ENCODE results near the gene GJD4.

Gene GJD4

DNA sequence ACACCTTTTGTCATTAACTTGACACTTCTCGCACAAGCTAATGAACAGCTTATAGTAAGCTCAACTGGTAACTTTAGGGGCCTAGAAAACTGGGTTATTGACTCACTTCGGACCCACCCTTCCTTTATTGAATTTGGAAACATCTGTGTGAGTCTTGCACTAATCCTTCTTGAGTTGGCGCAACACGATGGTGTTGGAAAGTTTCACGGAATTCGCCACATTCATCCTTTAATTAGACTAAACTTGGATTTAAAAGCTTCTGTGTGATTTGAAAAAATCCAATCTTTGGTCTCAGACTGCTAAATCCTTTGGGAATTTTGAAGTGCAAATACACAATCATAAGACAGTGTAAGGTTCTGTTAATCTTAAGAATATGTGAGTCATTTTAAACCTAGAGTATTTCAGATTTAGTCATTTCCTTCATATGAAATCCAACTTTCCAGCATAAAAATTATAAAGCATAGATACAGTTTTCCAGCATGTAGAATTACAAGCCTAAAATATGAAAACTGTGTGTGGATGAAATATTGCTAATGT lies 21.9 kb downstream of the GJD4 start:
- DNase-seq (ENCODE audit: low read depth in 2 of 2): no peak

GRCh38 chr10:35631404-35631803 lies 26.3 kb downstream of the GJD4 start:
- no peak for DNase-seq (ENCODE audit: low read depth in 2 of 2)

GRCh38 chr10:35632027-35632426 lies 26.9 kb downstream of the GJD4 start:
- no peak for DNase-seq (ENCODE audit: low read depth in 2 of 2)

DNA sequence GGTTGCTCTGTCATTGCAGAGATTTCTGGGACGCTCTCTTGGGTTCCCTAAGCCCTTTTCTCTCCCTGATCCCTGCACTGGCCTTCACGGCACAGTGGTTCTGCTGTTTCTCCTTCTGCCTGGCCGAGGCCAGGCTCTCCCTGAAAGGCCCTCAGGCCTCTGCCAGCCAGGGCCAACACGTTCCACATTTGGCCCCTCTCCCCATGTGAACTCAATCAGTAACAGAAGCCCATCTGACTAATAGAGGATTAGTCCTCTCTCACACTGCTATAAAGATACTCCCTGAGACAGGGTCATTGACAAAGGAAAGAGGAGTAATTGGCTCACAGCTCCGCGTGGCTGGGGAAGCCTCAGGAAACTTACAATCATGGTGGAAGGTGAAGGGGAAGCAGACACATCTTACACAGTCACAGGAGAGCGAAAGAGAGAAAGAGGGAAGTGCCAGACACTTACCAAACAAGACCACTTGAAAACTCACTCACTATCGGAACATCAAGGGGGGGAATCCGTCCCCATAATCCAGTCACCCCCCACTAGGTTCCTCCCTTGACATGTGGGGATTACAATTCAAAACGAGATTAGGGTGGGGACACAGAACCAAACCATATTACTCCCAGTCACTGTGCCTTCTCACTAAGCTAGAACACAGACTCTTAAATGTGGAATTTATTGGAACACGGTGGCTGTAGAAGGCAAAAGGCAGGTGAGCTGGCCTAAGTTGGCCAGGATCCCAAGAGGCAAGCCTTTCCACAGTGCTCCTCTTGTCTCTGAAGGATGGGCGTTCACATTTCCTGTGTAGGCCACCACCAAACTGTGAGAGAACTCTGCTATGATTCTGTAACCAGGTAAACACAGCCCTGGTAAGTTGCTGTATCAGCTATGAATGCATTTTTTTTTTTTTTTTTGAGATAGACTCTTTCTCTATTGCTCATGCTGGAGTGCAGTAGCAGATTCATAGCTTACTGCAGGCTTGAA lies 28.2 kb downstream of the GJD4 start:
- DNase-seq (ENCODE audit: low read depth in 2 of 2): no peak

DNA sequence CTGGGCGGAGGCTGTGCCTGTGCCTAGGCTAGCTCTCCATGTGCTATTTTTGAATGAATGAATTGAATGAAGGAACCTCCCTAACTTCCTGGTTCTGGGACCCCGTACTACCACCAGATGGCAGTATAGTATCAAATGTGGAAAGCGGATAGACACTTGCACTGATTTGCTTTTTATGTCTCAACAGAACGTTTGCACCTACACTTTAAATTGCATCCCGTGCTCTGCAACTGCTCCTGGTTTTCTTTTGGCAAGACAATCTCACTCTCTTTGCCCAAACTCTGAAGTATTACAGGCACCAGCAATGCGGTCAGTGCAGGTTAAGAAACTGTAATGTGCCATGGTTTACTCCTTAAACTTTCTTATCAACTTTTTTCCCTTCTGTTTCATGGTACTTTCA lies 30.4 kb downstream of the GJD4 start:
- peak in 1 of 2 experiments; percentile 36 for DNase-seq (ENCODE audit: low read depth in 2 of 2)

- no peak for DNase-seq (ENCODE audit: low read depth in 2 of 2)
Observed at GRCh38 chr10:35636956-35637355, 31.8 kb downstream of the GJD4 start.

DNA sequence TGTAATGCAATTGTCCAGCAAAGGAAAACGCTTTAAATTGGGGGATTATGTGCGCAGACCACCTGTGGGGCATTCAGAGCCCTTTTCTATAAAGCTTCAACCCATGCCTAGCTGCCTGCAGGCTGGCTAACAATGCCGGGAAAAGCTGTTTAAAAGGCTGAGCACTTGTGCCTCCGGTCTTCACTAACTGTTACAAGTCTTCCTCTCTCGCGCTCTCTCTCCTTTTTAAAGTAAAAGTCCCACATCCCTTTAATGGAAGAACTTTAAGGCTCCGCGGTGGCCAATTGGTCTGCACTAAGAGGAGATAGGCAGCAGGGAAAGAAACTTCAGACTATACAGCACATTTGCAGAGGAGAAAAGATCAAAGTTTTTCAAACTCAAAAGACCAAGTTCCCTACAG lies 32.3 kb downstream of the GJD4 start:
- DNase-seq (ENCODE audit: low read depth in 2 of 2): no peak

- no peak for DNase-seq (ENCODE audit: low read depth in 2 of 2)
Observed at GRCh38 chr10:35638101-35638500, 33.0 kb downstream of the GJD4 start.

DNA sequence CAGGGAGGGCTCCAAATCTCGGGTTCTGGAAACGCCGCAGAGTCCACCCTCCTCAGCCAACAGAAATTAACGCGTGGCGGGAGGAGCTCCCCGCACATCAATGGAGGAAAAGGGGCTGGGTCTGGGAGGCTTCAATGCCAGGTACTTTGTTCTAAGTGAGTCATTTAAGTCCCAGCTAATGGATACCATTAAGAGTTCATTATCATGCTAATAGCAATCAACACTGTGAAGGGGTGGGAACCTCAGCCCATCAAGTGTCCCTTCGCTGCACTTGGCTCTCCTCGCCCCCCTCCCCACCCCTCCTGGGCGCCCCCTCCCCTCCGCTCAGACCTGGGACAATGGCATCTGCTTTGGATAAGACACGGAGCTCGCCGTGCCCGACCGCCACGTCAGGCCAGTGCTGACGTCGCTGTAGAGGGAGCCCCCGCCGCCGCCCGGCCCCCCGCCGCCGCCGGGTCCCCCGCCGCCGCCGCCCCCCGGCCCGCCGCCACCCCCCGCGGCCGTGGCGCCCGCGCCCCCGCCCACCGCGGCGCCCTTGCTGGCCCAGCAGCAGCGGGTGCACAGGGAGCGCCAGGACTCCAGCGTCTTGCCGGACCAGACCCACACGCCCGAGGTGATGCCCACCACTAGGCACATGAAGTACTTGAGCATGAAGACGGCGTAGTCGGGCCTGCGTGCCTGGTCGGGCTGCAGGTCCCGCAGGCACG lies 34.0 kb downstream of the GJD4 start:
- no peak for DNase-seq (ENCODE audit: low read depth in 2 of 2)

DNA sequence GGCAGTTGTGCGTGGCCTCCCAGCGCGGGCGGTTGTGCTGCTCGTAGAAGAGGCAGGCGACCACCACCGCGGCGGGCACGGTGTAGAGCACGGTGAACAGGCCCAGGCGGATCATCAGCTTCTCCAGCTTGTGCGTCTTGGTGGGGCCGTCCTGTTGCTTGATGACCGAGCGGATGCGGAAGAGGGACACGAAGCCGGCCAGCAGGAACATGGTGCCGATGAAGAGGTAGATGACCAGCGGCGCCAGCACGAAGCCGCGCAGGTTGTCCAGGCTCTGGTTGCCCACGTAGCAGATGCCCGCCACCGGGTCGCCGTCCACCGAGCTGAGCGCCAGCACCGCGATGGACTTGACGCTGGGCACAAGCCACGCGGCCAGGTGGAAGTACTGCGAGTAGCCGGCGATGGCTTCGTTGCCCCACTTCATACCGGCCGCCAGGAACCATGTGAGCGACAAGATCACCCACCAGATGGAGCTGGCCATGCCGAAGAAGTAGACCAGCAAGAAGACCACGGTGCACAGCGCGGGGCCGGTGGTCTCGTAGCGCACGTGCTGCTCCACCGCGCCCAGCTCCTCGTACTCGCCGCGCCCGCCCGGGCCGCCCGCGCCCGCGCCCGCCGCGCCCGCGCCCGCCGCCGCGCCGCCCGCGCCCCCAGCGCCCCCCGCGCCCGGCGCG lies 34.7 kb downstream of the GJD4 start:
- DNase-seq (ENCODE audit: low read depth in 2 of 2): no peak

DNA sequence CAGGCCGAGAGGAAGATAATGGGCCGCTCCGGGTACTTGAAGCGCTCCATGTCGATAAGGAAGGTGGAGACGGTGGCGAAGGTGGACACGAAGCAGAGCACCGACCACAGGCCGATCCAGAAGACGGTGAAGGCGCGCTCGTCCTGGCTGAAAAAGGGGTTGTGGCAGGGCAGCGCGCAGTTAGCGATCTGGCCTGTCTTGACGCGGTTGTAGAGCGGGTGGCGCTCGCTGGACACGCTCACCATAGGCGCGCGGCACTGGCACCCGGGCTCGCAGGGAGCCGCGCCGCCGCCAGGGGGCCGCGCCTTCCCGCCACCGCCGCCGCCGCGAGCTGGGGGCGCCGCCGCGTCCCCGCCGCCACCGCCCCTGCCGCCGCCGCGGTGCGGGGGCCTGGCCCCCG lies 35.3 kb downstream of the GJD4 start:
- DNase-seq (ENCODE audit: low read depth in 2 of 2): no peak

DNA sequence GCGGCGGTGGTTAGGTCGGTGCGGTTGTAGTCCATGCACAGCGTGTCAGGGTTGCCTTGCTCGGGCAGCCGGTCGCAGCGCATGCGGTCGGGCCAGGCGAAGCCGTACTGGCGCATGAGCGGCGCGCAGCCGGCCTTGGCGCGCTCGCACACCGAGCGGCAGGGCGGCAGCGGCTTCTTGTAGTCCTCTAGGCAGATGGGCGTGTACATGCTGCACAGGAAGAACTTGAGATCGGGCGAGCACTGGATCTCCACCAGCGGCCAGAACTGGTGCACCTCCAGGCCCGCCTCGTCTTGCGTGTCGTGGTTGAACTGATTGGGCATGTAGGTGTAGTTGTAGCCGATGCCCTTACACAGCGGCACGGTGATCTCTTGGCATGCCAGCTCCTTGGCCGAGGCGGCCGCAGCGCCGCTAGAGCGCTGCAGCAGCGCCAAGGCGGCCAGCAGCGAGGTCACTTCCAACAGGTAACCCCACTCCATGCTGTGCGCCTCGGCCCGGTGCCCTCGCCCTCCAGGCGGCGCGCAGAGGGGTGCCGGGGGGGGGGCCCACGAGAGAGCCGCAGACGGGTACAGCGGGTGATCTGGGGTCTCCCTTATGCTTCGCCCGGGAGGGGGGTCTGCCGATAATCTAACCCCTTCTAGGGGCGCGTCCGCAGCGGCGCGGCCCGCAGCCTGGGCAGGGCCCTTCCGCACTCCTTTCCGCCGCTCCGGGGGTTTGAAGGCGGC lies 36.0 kb downstream of the GJD4 start:
- peak; percentile 39 for DNase-seq (ENCODE audit: low read depth in 2 of 2)

- DNase-seq (ENCODE audit: low read depth in 2 of 2): no peak
Observed at GRCh38 chr10:35641676-35642034, 36.5 kb downstream of the GJD4 start.

GRCh38 chr10:35642035-35642792 lies 37.1 kb downstream of the GJD4 start, which contains the start of gene FZD8:
TSS of gene FZD8 (minus strand) at chr10:35642296. CDS start at chr10:35641429, 867 bp downstream.
- peak; percentile 59 to 62 for DNase-seq (ENCODE audit: low read depth in 2 of 2)

DNA sequence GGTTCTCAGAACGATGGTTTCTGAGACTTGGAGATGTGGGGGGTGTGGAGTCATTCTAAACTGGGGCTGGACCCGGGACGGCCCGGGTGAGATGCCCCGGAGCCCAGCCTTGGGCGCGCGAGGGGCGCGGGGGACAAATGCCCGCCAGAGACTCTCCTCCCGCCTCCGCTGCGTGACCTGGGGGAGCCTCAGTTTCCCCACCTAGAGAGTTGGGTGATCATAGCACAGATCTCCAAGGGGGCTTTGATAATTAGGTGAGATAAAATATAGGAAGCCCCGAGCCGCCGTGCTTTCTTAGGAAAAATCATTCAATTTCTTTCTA lies 37.6 kb downstream of the GJD4 start:
- no peak for DNase-seq (ENCODE audit: low read depth in 2 of 2)

DNA sequence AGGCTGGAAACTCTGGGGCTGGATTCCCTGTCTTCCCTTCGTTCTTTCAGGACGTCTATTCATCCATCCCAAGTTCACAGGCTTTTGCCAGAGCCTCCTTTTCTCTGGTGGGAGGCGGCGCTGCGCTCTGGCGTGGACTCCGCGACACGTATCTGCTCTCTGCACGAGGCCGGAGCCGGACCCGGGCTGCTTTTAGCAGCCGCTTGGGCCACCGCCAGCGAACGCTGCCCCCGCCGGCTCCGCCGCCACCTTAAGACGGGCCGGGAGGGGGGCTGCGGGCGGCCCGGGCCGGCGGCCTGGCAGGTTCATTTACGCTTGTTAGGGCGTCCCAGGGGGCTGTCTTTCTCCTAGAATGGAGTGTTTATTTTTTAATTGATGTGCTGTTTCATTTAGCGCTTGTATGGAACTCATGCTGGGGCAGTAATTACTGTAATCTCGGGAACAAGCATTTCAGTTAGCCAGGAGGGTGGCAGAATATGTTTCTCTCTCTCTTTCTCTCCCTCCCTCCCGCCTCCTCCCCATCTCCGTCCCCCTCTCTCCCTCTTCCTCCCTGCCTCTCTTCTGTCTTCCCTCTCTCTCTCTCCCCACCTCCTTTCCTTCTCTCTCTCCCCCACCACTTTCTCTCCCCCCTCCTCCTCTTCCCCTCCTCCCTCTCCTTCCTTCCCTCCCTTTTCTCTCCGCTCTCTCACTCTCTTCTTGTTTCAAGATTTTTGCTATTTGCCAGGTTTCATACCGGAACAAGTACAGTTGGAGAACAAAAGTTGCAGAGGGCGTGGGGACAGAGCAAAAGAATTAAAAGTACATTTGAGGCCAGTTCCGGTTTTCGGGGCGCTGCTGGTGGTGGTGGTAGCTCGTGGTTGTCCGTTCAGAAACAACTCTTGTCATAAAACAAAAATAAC lies 38.3 kb downstream of the GJD4 start:
- no peak for DNase-seq (ENCODE audit: low read depth in 2 of 2)

DNA sequence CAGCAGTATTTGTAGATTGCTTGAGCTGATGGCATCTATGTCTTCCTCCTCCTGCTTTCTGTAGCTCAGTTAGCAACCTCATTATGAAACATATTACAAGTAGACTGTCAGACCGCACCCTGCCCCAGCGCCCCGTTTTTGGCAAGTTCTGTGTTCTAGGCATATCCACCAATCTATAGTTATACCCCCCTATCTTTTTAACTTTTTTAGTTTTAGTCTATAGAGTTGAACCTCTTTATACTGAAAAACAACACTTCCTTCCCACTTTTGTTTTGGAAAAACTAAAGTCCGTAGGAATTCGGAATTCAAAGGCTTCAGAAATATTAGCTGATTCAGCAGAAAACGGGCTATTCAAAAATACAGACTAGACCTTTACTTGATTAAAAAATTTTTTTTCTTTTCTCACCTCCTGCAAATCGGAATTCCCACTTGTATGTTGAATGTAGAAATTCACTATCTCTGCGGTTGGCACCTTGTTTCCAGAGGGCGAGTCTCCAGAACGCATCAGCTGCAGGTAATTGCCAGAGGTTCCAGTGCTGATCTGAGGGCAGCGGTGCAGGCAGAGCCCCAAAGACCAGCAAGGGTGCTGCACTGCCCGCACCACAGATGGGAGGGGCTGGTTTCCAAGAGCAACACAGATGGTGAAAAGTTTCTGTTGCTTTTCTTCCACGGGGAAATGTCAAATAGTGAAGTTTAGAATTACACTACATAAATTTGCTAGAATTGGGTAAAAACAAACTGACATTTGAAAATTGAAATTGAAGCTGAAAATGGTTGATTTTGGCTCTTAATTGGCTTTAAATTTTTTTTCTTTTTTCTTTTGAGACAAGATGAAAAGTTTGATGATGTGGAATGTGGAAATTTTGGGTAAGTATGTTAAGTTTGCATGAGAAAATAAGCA lies 39.2 kb downstream of the GJD4 start:
- no peak for DNase-seq (ENCODE audit: low read depth in 2 of 2)

DNA sequence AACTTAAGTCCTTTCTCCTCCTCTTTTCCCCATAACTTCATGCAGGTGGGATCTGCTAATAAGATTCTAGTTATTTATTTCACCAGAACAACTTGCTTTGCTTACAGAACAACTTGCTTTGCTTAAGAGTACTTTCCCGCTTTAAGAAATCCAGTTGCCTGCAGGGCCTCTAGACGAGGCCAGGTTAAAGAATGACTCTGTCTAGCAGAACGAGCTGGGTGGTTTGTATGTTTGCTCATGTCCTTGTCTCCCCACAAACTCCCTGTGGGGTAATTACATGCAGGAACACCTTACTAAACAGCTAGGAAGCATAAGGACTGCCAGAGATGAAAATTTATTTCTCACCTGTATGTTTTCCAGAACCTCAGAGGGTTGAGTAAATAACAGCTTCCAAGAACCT lies 45.8 kb downstream of the GJD4 start:
- no peak for DNase-seq (ENCODE audit: low read depth in 2 of 2)

- DNase-seq (ENCODE audit: low read depth in 2 of 2): no peak
Observed at GRCh38 chr10:35652824-35653223, 47.7 kb downstream of the GJD4 start.
